GM06990 (cell line): ENCODE measurements around the gene IL18BP.

ENCODE experiments used
- DNase-seq: peaks from one replicate; pipeline ENCODE4 v3.0.0-alpha.2; 2011; ENCODE audit not compliant: insufficient read length; ENCODE audit errors: extremely low read depth
- H3K27me3 ChIP-seq: replicated peaks from 2 replicates; pipeline ENCODE4 v1.6.0; 2011; ENCODE audit warnings: low read length; ENCODE audit not compliant: control insufficient read depth, insufficient read depth
- H3K36me3 ChIP-seq: 2 replicates; pipeline ENCODE4 v1.5.1; 2011; ENCODE audit warnings: low read length; ENCODE audit not compliant: control insufficient read depth, insufficient read depth
- H3K4me3 ChIP-seq: replicated peaks from 2 replicates; pipeline ENCODE4 v1.5.1; 2011; ENCODE audit warnings: low read depth, mild to moderate bottlenecking, control low read depth, low read length
- TF ChIP-seq, protein P1 (sequence below): IDR thresholded peaks from 2 replicates; pipeline ENCODE4 v1.5.1; 2011; ENCODE audit warnings: low read length, control low read depth, mild to moderate bottlenecking, inconsistent platforms; ENCODE audit not compliant: insufficient read depth, poor library complexity, severe bottlenecking

IL18BP gene

GRCh38 chr11:71998649-71999310, at the start of gene IL18BP:
Gene IL18BP (plus strand): TSS chr11:71998909. CDS start chr11:71999985, 1,076 bp downstream.
- Histone ChIP-seq H3K36me3 (peaks cover 44% of the 10 kb centered on the region), H3K4me3 (peak within 1 kb of the TSS; percentile 49), H3K27me3 (no peaks in the 10 kb centered on the region)
- DNase-seq: no peak
- TF ChIP-seq, protein P1, sequence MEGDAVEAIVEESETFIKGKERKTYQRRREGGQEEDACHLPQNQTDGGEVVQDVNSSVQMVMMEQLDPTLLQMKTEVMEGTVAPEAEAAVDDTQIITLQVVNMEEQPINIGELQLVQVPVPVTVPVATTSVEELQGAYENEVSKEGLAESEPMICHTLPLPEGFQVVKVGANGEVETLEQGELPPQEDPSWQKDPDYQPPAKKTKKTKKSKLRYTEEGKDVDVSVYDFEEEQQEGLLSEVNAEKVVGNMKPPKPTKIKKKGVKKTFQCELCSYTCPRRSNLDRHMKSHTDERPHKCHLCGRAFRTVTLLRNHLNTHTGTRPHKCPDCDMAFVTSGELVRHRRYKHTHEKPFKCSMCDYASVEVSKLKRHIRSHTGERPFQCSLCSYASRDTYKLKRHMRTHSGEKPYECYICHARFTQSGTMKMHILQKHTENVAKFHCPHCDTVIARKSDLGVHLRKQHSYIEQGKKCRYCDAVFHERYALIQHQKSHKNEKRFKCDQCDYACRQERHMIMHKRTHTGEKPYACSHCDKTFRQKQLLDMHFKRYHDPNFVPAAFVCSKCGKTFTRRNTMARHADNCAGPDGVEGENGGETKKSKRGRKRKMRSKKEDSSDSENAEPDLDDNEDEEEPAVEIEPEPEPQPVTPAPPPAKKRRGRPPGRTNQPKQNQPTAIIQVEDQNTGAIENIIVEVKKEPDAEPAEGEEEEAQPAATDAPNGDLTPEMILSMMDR: no peak

DNA sequence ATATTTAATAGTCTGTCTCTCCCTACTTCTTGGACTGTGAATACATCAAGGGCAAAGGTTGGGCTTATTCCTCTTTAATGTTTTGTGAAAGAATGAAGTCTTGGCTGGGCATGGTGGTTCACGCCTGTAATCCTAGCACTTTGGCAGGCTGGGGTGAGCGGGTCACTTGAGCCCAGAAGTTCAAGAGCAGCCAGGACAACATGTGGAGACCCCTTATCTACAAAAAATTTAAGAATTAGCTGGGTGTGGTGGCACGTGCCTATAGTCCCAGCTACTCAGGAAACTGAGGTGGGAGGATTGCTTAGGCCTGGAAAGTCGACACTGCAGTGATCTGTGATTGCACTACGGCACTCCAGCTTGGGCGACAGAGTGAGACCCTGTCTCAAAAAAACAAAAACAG, 49.7 kb upstream of the IL18BP start:
- TF ChIP-seq, protein P1: no peak
- no peaks in the 10 kb centered on the region; the same call in 1 of the 2 replicates for H3K36me3 ChIP-seq
- no peak for DNase-seq
- H3K4me3 ChIP-seq: no peak overlapping the region
- H3K27me3 ChIP-seq: no peaks in the 10 kb centered on the region

DNA sequence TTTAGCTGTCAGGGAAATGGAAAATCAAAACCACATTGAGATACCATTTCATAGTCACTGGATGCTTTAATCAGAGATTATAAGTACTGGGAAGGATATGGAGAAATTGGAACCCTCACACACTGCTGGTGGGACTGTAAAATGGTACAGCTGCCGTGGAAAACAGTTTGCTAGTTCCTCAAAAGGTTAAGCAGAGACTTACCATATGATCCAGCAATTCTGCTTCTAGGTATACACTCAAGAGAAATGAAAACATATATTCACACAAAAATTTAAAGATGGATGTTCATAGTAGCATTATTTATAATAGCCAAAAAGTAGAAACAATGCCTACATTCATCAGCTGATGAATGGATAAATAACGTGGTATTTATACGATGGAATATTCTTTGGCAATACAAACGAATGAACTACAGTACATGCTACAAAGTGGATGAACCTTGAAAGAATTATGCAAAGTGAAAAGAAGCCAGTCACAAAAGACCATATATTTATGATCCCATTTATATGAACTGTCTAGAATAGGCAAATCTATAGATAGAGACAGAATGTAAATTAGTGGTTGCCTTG, 46.9 kb upstream of the IL18BP start:
- Histone ChIP-seq H3K27me3 (no peaks in the 10 kb centered on the region), H3K4me3 (no peak overlapping the region), H3K36me3 (no peaks in the 10 kb centered on the region)
- TF ChIP-seq, protein P1: no peak
- no peak for DNase-seq

DNA sequence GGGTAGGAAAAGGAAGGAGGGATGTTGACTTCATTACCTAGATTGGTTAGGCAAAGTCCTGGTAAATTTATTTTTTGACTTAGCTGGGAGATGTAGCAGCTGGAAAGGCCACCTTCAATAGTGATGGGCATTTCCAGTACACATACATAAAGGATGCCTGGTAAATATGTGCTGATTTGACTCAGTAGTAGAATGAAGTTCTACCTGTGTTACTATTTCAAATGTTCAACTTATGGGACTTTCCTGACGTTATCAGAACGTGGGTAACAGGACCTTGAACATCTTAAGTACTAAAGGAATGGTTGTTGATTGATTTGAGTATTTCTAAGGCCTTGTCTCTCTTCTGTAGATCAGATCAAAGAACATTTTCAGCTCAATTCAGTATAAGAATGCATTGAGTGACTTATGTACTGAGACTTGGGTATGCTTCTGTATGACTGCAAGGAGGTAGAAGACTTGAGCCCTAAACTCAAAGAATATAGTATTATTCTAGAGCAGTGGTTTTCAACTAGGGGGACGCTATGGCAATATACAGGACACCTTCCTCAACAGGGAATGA, 42.7 kb upstream of the IL18BP start:
- H3K27me3 ChIP-seq: no peaks in the 10 kb centered on the region
- peaks cover 7% of the 10 kb centered on the region for H3K36me3 ChIP-seq
- no peak for DNase-seq
- TF ChIP-seq, protein P1: no peak
- H3K4me3 ChIP-seq: no peak overlapping the region

DNA sequence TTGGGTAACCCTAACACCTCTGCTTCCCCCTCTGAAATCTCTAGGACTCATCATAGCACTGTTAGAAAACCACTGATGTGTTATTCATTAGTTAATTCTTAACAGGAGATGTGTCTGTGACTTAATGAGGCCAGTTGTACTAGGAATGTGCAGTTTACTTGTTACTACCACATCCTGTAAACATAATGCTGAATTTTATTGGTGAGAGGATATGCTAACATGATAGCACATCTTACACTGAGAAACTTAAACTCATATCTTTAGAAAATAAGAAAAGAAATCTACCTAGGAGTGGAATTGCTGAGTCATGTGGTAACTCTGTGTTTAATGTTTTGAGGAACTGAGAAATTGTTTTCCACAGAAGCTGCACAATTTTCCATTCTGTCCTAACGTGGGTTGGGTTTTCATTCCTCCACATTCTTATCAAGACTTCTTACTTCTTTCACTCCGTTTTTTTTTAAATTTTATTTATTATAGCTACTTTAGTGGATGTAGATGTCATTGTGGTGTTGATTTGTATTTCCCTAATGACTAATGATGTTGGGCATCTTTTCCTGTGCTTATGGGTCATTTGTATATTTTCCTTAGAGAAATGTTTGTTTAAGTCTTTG, 36.2 kb upstream of the IL18BP start:
- Histone ChIP-seq H3K4me3 (no peak overlapping the region), H3K36me3 (peaks cover 7% of the 10 kb centered on the region), H3K27me3 (no peaks in the 10 kb centered on the region)
- TF ChIP-seq, protein P1: no peak
- DNase-seq: peak; percentile 41
